Prostate gland (tissue), 2 donors: ENCODE results near the gene CPT1C. TPM values are rescaled to one million over a fixed set of nuclear protein-coding genes. Genes with fewer than 3 reads are reported as not detected.

Experiments
- DNase-seq: peaks from one replicate; pipeline ENCODE4 v3.0.0-alpha.2; 2019; ENCODE audit warnings: low spot score
- H3K27ac ChIP-seq, 2 donors: fragments of 200-600 bp; sonication (generic); 2 replicates each; pipeline ENCODE4 v1.5.1; 2017 to 2019
- H3K27me3 ChIP-seq: fragments of 200-600 bp; sonication (generic); replicated peaks from 2 replicates; pipeline ENCODE4 v1.5.1; 2019; ENCODE audit not compliant: insufficient read depth
- H3K36me3 ChIP-seq, 2 donors: fragments of 200-600 bp; sonication (generic); 1 replicate in 1 of 2; 2 replicates in 1 of 2; pipeline versions ENCODE4 v1.5.1 to v1.8.1; 2017 to 2019
- H3K4me1 ChIP-seq: fragments of 200-600 bp; sonication (generic); replicated peaks from 2 replicates; pipeline ENCODE4 v1.5.1; 2019
- H3K4me3 ChIP-seq, 2 donors: fragments of 200-600 bp; sonication (generic); 2 replicates each; pipeline ENCODE4 v1.5.1; 2017 to 2019
- H3K9me3 ChIP-seq: fragments of 200-600 bp; sonication (generic); 2 replicates; pipeline ENCODE4 v1.5.1; 2017
- POLR2A ChIP-seq: fragments of 450-650 bp; IDR thresholded peaks from one replicate; pipeline ENCODE4 v1.6.1; 2016; ENCODE audit warnings: antibody characterized with exemption, mild to moderate bottlenecking
- POLR2AphosphoS5 ChIP-seq: sonication (generic); formaldehyde crosslinking; IDR thresholded peaks from one replicate; pipeline ENCODE4 v1.6.1; 2017; ENCODE audit warnings: antibody characterized with exemption
- WGBS: methylation state at CpG from one replicate; pipeline ENCODE4 v1.1.5; 2018; 5-methylcytosine and 5-hydroxymethylcytosine counted together
- intact Hi-C: fragments of 100-400 bp; cut with DNase I; formaldehyde crosslinking; loops from one replicate; pipeline ENCODE4 v1.14.2; 2022
- total RNA-seq, 2 donors: library from RNA; depleted of rRNA; stranded (reverse); fragments of >200 nt; gene quantifications; one replicate each; pipeline ENCODE4 v1.1.0, GENCODE V29; 2016
- TF ChIP-seq, protein P1 (sequence below), 4 experiments: fragments of 200-600 bp in 2 of 4; fragments of 450-650 bp in 2 of 4; sonication (generic) in 2 of 4; IDR thresholded peaks; 1 replicate in 3 of 4; 2 replicates in 1 of 4; pipeline ENCODE4 v1.5.1; 2016 to 2019; ENCODE audit warnings: antibody characterized with exemption in 4 of 4, mild to moderate bottlenecking in 2 of 4, moderate library complexity in 2 of 4

Gene CPT1C
- total RNA-seq, 2 donors from 2014 or later: 0.96 to 5.5 TPM

DNA sequence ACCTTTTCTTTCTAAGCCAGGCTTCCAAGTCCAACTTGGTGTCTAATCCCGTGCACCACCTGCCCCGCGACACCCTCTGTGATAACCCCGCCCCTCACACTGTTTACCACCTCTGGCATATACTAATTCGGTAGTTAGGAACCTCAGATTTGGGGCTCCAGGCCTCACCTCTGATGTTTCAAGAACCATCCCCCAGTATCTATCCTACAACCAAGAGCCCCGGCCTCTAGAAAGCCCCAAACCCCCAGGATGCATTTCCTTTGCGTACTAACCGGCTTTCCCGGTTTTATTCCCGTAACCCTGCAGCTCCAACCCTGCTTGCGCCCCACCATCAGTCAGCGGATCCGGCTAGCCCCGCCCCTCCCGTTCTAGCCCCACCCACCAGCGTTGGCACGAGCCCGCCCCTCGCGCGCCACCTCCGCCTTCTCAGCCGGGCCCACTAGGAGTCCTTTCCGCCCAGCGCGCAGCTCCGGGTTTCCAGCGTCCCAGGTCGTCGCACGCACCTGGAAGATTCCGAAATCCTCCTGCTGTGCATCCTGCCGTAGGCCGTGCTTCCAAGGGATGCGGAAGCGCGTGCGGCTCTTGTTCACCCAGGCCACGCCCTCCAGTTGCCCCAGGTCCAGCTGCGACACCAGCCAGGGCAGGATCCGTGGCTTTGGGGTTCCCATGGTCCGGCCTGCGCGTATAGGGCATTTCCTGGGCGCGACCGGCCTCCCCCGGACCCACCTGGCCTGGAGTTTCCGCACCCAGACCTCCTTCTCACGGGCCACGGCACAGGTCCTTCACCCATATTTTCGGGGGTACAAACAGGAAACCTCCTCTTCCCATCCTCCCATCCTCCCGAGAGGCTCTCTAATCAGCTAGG, 26.5 kb upstream of the CPT1C start:
- H3K4me3 ChIP-seq: peak overlapping the region; percentile 53 to 63
- H3K27ac ChIP-seq: peak overlapping the region; percentile 81 to 89
- peak; percentile 91 for DNase-seq
- TF ChIP-seq POLR2AphosphoS5 (peak; percentile 81), POLR2A (peak; percentile 71)
- TF ChIP-seq, protein P1, sequence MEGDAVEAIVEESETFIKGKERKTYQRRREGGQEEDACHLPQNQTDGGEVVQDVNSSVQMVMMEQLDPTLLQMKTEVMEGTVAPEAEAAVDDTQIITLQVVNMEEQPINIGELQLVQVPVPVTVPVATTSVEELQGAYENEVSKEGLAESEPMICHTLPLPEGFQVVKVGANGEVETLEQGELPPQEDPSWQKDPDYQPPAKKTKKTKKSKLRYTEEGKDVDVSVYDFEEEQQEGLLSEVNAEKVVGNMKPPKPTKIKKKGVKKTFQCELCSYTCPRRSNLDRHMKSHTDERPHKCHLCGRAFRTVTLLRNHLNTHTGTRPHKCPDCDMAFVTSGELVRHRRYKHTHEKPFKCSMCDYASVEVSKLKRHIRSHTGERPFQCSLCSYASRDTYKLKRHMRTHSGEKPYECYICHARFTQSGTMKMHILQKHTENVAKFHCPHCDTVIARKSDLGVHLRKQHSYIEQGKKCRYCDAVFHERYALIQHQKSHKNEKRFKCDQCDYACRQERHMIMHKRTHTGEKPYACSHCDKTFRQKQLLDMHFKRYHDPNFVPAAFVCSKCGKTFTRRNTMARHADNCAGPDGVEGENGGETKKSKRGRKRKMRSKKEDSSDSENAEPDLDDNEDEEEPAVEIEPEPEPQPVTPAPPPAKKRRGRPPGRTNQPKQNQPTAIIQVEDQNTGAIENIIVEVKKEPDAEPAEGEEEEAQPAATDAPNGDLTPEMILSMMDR (IDR thresholded peaks at IDR 0.05): peak in 2 of 4 experiments; percentile 37 to 59
- intact Hi-C loops: no loop called here
- peaks cover 13% of the 10 kb centered on the region for H3K4me1 ChIP-seq
- H3K36me3 ChIP-seq: peaks cover 3 to 11% of the 10 kb centered on the region in 2 donors
- under 1% methylated on average over 51 of the region's 53 CpGs for WGBS
- no peaks in the 10 kb centered on the region for H3K9me3 ChIP-seq
- H3K27me3 ChIP-seq: no peaks in the 10 kb centered on the region

DNA sequence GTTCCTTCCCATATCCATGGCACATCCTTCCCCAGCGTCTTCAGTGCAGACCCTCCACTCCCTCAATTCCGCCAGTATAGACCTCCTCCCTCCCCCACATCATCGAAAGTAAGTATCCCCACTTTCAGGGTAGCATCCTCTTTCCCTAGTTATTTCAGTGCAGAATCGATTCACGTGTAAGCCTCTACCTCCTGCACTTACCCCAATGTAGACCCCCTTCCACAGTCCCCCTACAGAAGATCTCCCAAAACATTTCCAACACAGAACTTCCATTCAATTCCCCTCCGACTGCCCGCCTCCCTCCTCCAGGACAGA, 25.9 kb upstream of the CPT1C start:
- no peaks in the 10 kb centered on the region for H3K9me3 ChIP-seq
- H3K36me3 ChIP-seq: peaks cover 3 to 7% of the 10 kb centered on the region in 2 donors
- H3K27ac ChIP-seq: peak overlapping the region; percentile 81 to 89
- TF ChIP-seq POLR2AphosphoS5 (no peak), POLR2A (no peak)
- H3K27me3 ChIP-seq: no peaks in the 10 kb centered on the region
- peak overlapping the region; percentile 53 to 63 for H3K4me3 ChIP-seq
- WGBS: under 1% methylated on average over 7 of the region's 7 CpGs
- peaks cover 13% of the 10 kb centered on the region for H3K4me1 ChIP-seq
- intact Hi-C loops: no loop called here
- no peak for DNase-seq

DNA sequence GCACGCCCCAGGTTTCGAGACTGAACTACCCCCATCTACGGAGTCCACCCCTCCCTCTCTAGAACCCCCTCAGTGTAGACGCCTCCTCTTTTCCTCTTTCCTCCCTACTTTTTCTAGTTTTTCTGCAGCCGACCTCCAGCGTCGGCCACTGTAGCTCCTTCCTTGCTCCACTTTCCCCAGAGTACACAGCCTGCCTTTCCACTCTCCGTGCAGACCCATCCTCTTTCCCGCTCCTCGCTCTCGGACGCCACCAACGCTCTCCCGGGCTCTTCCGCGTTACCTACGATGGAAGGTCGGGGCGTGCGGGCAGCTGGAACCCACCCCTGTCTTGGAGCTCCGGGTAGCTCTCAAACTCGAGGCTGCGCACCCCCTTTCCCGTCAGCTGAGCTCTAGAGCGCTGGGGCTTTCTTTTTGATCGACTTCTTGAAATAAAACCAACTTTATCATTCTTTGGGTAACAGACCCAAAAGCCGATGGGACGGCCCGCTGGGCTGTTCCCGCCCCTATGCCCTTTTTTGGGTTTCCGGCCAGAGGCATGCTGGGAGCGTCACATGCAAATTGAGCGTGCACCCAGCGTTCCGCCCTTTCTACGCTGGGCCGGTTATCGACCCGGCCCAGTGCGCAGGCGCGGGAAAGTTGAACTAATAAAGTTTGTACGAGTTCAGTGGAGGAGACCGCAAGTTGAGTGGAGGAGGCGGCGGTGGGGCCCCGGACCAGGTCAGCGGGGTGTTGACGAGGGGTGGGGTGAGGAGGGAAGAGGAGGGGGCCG, 25.4 kb upstream of the CPT1C start, which contains the start of the genes BCL2L12 and IRF3:
Gene BCL2L12 (plus strand): TSS at position 583 of the 769 bp plus-strand sequence. CDS start 760 bp downstream, outside the sequence.
Gene IRF3 (minus strand): TSS at position 507 of the 769 bp plus-strand sequence. CDS start 1,019 bp downstream, outside the sequence.
- WGBS: under 1% methylated on average over 50 of the region's 50 CpGs
- intact Hi-C loops: no loop called here
- peak; percentile 73 for TF ChIP-seq POLR2A
- TF ChIP-seq, protein P1 (IDR thresholded peaks at IDR 0.05): peak in 1 of 4 experiments; percentile 18
- peak; percentile 100 for TF ChIP-seq POLR2AphosphoS5
- H3K4me1 ChIP-seq: peaks cover 13% of the 10 kb centered on the region
- DNase-seq: peak; percentile 97
- no peaks in the 10 kb centered on the region for H3K27me3 ChIP-seq
- peak within 1 kb of the TSS; percentile 81 to 89 for H3K27ac ChIP-seq
- no peaks in the 10 kb centered on the region for H3K9me3 ChIP-seq
- H3K4me3 ChIP-seq: peak within 1 kb of the TSS; percentile 53 to 63
- H3K36me3 ChIP-seq: peaks cover 3 to 7% of the 10 kb centered on the region in 2 donors

DNA sequence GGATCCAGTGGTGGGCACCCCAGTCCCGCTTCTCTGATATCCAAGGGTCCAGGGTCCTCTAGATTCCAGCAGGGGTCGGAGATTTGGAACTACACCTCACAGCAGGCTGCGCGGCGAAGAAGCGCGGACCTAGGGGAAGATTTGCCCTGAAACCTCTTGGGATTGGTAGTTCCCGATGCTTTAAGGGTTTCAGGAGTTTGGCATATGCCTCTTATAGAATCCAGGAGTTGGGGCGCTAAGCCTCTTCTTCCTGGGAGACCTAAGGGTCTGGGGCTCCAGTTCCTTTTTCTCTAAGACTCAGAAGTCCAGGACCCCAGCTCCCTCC, 24.8 kb upstream of the CPT1C start:
- intact Hi-C loops: no loop called here
- Histone ChIP-seq H3K27me3 (no peaks in the 10 kb centered on the region), H3K27ac (peak overlapping the region; percentile 81 to 89), H3K4me1 (peaks cover 13% of the 10 kb centered on the region), H3K9me3 (no peaks in the 10 kb centered on the region), H3K4me3 (peak overlapping the region; percentile 53 to 63), H3K36me3 (peaks cover 3 to 7% of the 10 kb centered on the region in 2 donors)
- TF ChIP-seq POLR2A: no peak
- TF ChIP-seq POLR2AphosphoS5: no peak
- TF ChIP-seq, protein P1 (IDR thresholded peaks at IDR 0.05): no peak
- 0% methylated on average over 9 of the region's 9 CpGs for WGBS
- DNase-seq: no peak

DNA sequence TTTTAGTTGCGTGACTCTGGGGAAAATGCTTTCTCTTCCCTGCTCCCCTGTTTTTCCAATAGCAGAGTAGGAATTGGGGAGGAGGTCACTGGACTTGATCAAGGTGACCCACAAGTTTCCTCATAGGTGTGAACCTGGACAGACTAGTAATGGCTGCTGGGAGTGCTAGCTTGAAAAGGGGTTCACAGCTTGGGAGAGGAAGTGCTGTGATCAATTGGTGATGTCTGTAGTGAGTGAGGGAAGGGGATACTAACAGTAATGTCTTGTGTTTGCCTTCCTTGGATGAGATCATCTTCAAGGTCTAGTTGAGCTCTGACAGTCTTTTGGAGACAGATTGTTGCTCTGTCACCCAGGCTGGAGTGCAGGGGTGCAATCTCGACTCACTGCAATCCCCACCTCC, 23.4 kb upstream of the CPT1C start:
- intact Hi-C loops: no loop called here
- DNase-seq: no peak
- H3K27me3 ChIP-seq: no peaks in the 10 kb centered on the region
- no peak overlapping the region for H3K27ac ChIP-seq
- H3K4me3 ChIP-seq: no peak overlapping the region
- TF ChIP-seq POLR2AphosphoS5 (no peak), POLR2A (no peak)
- TF ChIP-seq, protein P1 (IDR thresholded peaks at IDR 0.05): no peak
- WGBS: 88% methylated on average over 2 of the region's 2 CpGs
- peaks cover 13% of the 10 kb centered on the region for H3K4me1 ChIP-seq
- H3K9me3 ChIP-seq: no peaks in the 10 kb centered on the region
- H3K36me3 ChIP-seq: no peaks in the 10 kb centered on the region
